ENCODE results near the gene NTN3.

- TF ChIP-seq RFX5 (IDR thresholded peaks at IDR 0.05), result no peak
- TF ChIP-seq, protein P1, sequence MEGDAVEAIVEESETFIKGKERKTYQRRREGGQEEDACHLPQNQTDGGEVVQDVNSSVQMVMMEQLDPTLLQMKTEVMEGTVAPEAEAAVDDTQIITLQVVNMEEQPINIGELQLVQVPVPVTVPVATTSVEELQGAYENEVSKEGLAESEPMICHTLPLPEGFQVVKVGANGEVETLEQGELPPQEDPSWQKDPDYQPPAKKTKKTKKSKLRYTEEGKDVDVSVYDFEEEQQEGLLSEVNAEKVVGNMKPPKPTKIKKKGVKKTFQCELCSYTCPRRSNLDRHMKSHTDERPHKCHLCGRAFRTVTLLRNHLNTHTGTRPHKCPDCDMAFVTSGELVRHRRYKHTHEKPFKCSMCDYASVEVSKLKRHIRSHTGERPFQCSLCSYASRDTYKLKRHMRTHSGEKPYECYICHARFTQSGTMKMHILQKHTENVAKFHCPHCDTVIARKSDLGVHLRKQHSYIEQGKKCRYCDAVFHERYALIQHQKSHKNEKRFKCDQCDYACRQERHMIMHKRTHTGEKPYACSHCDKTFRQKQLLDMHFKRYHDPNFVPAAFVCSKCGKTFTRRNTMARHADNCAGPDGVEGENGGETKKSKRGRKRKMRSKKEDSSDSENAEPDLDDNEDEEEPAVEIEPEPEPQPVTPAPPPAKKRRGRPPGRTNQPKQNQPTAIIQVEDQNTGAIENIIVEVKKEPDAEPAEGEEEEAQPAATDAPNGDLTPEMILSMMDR (IDR thresholded peaks at IDR 0.05), result no peak
- TF ChIP-seq USF2 (IDR thresholded peaks at IDR 0.05), result no peak
- no peak for TF ChIP-seq KDM5A (IDR thresholded peaks at IDR 0.05)
- TF ChIP-seq EP300 (IDR thresholded peaks at IDR 0.05), result no peak
These were observed 2.8 kb upstream of the NTN3 start for GRCh38 chr16:2468233-2468724.

All from A549 (cell line).